Kidney (tissue), 14 donors: Measurements from ENCODE around the gene CABP4. TPM values are rescaled to one million over a fixed set of nuclear protein-coding genes. Genes with fewer than 3 reads are reported as not detected.

ENCODE experiments used
- DNase-seq, 5 donors: peaks; one replicate each; pipeline ENCODE4 v3.0.0-alpha.2; 2013 to 2020
- FAIRE-seq: peaks from 2 replicates; lab custom pipeline; 2012; peaks lifted over from hg19 to GRCh38; lab: Jason Lieb, UNC
- H3K27ac ChIP-seq, 2 donors: one replicate each; pipeline ENCODE4 v1.7.0; 2013; ENCODE audit warnings: low read depth in 2 of 2, low read length in 2 of 2, inconsistent platforms in 1 of 2
- H3K27me3 ChIP-seq: one replicate; pipeline ENCODE4 v1.7.1; 2013; ENCODE audit warnings: low read length, inconsistent platforms; ENCODE audit not compliant: control insufficient read depth, insufficient read depth
- H3K36me3 ChIP-seq, 3 donors: one replicate each; pipeline versions ENCODE4 v1.7.0 to v1.7.1; 2013; ENCODE audit warnings: low read length in 3 of 3, control low read depth in 1 of 3, inconsistent platforms in 1 of 3; ENCODE audit not compliant: insufficient read depth in 3 of 3, control insufficient read depth in 2 of 3
- H3K4me1 ChIP-seq, 3 donors: one replicate each; pipeline versions ENCODE4 v1.7.0 to v1.7.1; 2013; ENCODE audit warnings: low read length in 3 of 3, inconsistent platforms in 1 of 3, low read depth in 1 of 3; ENCODE audit not compliant: control insufficient read depth in 2 of 3, insufficient read depth in 2 of 3
- H3K4me3 ChIP-seq, 3 donors: one replicate each; pipeline versions ENCODE4 v1.7.0 to v1.8.1; 2013; ENCODE audit warnings: low read length in 3 of 3, control low read depth in 1 of 3, inconsistent platforms in 1 of 3
- H3K9ac ChIP-seq, 3 donors: one replicate each; pipeline versions ENCODE4 v1.7.0 to v1.7.1; 2013; ENCODE audit warnings: low read length in 3 of 3, control low read depth in 1 of 3, inconsistent platforms in 1 of 3
- H3K9me3 ChIP-seq, 3 donors: one replicate each; pipeline versions ENCODE4 v1.7.0 to v1.7.1; 2013; ENCODE audit warnings: low read length in 3 of 3, control low read depth in 1 of 3, inconsistent platforms in 1 of 3; ENCODE audit not compliant: control insufficient read depth in 2 of 3, insufficient read depth in 1 of 3
- CTCF ChIP-seq: IDR thresholded peaks from 3 replicates; pipeline ENCODE4 v1.5.1; 2012; ENCODE audit warnings: mild to moderate bottlenecking, moderate library complexity, borderline replicate concordance; ENCODE audit not compliant: insufficient read depth; ENCODE audit errors: extremely low read depth
- intact Hi-C: fragments of 100-400 bp; cut with DNase I; formaldehyde crosslinking; loops from one replicate; pipeline ENCODE4 v1.11.1; 2022
- polyA plus RNA-seq: library from polyadenylated mRNA; stranded (reverse); fragments of 350-450 nt; fragmentation: Illumina TruSeq; extraction: RNeasy Lipid Tissue Mini Kit (QIAGEN cat#74804); gene quantifications from one replicate; pipeline ENCODE4 v1.2.3, GENCODE V29; 2014; ENCODE audit warnings: low read depth, low replicate concordance; ENCODE audit not compliant: insufficient read depth
- total RNA-seq: library from RNA; stranded (reverse); fragmentation: NEBNext Ultra II Directional; extraction: Animal tissue kit (Norgen Biotek cat#: 25700); gene quantifications from one replicate; pipeline ENCODE4 v1.2.1, GENCODE V29; 2021
- donor health status: control.
- donor health status: control.
- donor health status: control.
- donor health status: control.
- donor health status: control.
- donor health status: DM: yes; HTN: yes; CAD: no.
- donor health status: Normal renal cell carcinoma (clear cell type).

Gene CABP4
- total and polyA plus RNA-seq, 2 donors from 2014 or later = 0.49 to 3.1 TPM

DNA sequence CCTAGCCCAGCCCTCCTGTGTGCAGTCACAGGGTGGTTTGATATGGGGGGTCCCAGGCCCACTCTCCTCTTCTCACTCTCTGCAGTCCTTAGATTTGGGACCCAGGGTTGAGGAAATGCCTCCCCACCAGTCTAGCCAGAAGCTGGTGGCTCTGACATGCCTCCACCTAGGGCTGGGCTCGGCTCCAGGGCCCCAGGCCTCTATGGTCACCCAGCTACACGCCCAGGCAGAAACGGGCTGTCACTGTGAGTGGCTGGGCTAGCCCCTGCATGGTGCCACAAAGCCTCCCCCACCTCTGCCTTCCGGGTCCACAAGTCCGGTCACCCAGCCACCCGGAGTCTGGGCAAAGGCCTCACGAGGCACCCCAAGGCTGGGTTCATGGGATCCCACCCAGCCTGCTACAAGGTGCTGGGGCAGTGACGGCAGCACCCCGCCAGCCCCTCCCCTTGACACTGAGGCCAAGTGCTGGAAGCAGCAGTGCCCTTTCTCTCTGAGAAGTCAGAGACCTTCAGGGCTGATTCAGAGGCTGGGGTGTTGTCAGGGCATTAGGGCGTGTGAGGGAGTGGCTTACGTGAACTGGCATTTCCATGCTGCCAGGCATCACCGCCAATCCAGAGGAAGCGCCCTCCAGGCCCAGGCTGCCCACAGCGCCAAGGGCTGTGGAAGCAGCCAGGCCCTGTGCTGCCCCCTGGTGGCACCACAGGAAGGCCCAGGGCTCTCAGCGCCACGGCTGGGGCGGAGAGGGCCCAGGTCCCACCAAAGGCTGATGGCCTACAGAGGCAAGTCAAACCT lies 50.6 kb downstream of the CABP4 start:
- peak; percentile 86 to 97 (median 91) for DNase-seq
- FAIRE-seq = no peak
- Histone ChIP-seq H3K9me3 (no peaks in the 10 kb centered on the region), H3K4me3 (peak overlapping the region in 2 of 3 donors; percentile 78), H3K27ac (peak overlapping the region; percentile 97 to 98), H3K4me1 (peaks cover 0 to 31% (median 21%) of the 10 kb centered on the region in 3 donors), H3K9ac (peak overlapping the region in 1 of 3 donors; percentile 87), H3K36me3 (peaks cover 0 to 15% (median 5%) of the 10 kb centered on the region in 3 donors), H3K27me3 (no peaks in the 10 kb centered on the region)
- intact Hi-C loops = no loop called here
- TF ChIP-seq CTCF = peak; percentile 98

DNA sequence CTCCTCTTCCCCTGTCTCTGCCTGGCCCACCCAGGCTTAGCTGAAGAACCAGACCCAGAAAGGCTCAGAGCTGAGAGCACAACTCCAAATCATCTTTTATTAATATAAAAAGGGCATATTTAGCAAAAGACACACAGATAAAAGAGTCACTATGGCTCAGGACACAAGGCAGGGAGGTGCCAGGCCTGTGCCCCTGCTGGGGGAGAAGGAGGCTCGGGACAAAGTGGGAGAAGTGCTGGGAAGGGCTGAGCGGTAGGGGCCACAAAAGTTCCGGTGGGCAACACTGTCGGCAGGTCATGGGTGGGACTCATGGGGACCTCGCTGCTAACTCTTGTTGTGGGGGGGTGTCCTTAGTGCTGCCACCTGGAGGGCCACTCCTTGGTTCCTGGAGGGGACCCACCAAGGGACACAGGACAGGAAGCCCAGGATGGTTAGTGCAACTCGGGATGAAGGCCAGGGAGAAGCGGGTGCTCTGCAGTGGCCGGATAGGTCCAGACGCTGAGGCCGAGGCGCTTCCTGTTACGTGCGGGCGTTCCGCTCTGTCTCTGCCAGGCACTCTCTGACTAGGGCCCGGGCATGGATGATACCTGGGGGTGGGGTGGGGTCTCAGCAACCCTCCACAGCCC lies 51.4 kb downstream of the CABP4 start:
- peaks cover 0 to 31% (median 21%) of the 10 kb centered on the region in 3 donors for H3K4me1 ChIP-seq
- peak overlapping the region; percentile 97 to 98 for H3K27ac ChIP-seq
- TF ChIP-seq CTCF = no peak
- H3K27me3 ChIP-seq = no peaks in the 10 kb centered on the region
- no peak for FAIRE-seq
- DNase-seq = peak in 1 of 5 donors; percentile 81
- intact Hi-C loops = no loop called here
- H3K9me3 ChIP-seq = no peaks in the 10 kb centered on the region
- peaks cover 0 to 10% (median 3%) of the 10 kb centered on the region in 3 donors for H3K36me3 ChIP-seq
- peak overlapping the region in 2 of 3 donors; percentile 78 to 86 for H3K4me3 ChIP-seq
- H3K9ac ChIP-seq = peak overlapping the region in 1 of 3 donors; percentile 87

- FAIRE-seq = no peak
- Histone ChIP-seq H3K9me3 (no peaks in the 10 kb centered on the region), H3K4me1 (peaks cover 0 to 31% (median 21%) of the 10 kb centered on the region in 3 donors), H3K36me3 (peaks cover 0 to 4% (median 2%) of the 10 kb centered on the region in 3 donors), H3K9ac (peak overlapping the region; percentile 48 to 87 (median 81)), H3K4me3 (peak overlapping the region; percentile 71 to 86 (median 78)), H3K27me3 (no peaks in the 10 kb centered on the region), H3K27ac (peak overlapping the region; percentile 98 to 100)
- peak in 1 of 5 donors; percentile 58 for DNase-seq
- intact Hi-C loops = no loop called here
- no peak for TF ChIP-seq CTCF
Measured at GRCh38 chr11:67507242-67507863, 52.2 kb downstream of the CABP4 start.
